ENCODE data around the gene SPATA12.

Gene SPATA12

GRCh38 chr3:57120451-57121174 lies 60.1 kb downstream of the SPATA12 start:
- DNase-seq = no peak
